ENCODE measurements around the gene RAB11FIP4. TPM values are rescaled to one million over a fixed set of nuclear protein-coding genes. Genes with fewer than 3 reads are reported as not detected.

The RAB11FIP4 gene
- total and polyA plus RNA-seq, 2 of the 13 experiments (the other 11 are each of a cell fraction or from before 2014, with no cell fraction given): 28.0 to 89.3 TPM

DNA sequence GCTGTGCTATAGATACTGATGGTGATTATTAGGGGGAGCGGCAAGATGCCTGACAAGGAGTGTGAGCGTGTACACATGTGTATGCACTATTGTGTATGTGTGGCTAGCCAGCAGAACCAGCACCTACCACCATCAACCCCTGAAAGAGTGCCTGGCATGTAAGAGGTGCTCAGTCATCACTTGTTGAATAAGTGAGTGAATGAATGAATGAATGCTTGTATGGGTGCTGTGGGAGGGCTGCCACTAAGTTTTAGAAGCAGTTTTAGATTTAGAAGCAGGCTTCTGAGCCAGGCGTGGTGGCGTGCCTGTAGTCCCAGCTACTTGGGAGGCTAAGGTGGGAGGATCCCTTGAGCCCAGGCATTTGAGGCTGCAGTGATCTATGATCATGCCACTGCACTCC is 37.0 kb downstream of the RAB11FIP4 start:
- Histone ChIP-seq H2AFZ (ENCODE audit: low read length) (no peak overlapping the region), H3K4me2 (ENCODE audit: low read depth, low read length) (no peak overlapping the region), H3K27ac (ENCODE audit: extremely low read length, insufficient read depth, low read length) (no peak overlapping the region), H3K79me2 (ENCODE audit: insufficient read depth, low read length) (no peaks in the 10 kb centered on the region), H3K4me1 (ENCODE audit: insufficient read depth, low read length) (peaks cover 50% of the 10 kb centered on the region), H3K9ac (ENCODE audit: insufficient read depth, low read depth, low read length) (no peak overlapping the region), H3K36me3 (replicated peaks in 1 of 2; ENCODE audit: control insufficient read depth in 1 of 2, insufficient read depth in 2 of 2, low read length in 2 of 2) (no peaks in the 10 kb centered on the region), H3K4me3 (replicated peaks in 1 of 3; ENCODE audit: insufficient read depth in 1 of 3, low read depth in 2 of 3, low read length in 3 of 3) (no peak overlapping the region), H3K27me3 (ENCODE audit: control insufficient read depth in 1 of 2, insufficient read depth in 2 of 2, low read length in 2 of 2) (peaks cover 0 to 13% of the 10 kb centered on the region in 2 experiments; a peak in 3 of 5 replicates), H3K9me3 (ENCODE audit: low read length) (no peaks in the 10 kb centered on the region), H4K20me1 (ENCODE audit: insufficient read depth, low read length) (no peaks in the 10 kb centered on the region)
- in situ Hi-C loops (cut with HindIII; ENCODE audit: extremely low pct_ligation_motif_present, low pct_unique_long_range_greater_than_20kb): no loop called here
- no peak for TF ChIP-seq MTF1 (CRISPR knock-in tag; IDR thresholded peaks at IDR 0.05)
- ATAC-seq (no peak), FAIRE-seq (no peak), DNase-seq (ENCODE audit: low spot score) (no peak)
- no TSS peak for BruUV-seq (replicated peaks)
- ChIA-PET CTCF (ENCODE audit: low intra/inter-chr PET ratio, low total read pairs) (no interaction called here), POLR2A (no interaction called here)
- WGBS (ENCODE audit: low lambda C conversion rate): 50% methylated on average over 4 of the region's 4 CpGs
- intact Hi-C loops (cut with micrococcal nuclease; ENCODE audit: unreplicated experiment): no loop called here

DNA sequence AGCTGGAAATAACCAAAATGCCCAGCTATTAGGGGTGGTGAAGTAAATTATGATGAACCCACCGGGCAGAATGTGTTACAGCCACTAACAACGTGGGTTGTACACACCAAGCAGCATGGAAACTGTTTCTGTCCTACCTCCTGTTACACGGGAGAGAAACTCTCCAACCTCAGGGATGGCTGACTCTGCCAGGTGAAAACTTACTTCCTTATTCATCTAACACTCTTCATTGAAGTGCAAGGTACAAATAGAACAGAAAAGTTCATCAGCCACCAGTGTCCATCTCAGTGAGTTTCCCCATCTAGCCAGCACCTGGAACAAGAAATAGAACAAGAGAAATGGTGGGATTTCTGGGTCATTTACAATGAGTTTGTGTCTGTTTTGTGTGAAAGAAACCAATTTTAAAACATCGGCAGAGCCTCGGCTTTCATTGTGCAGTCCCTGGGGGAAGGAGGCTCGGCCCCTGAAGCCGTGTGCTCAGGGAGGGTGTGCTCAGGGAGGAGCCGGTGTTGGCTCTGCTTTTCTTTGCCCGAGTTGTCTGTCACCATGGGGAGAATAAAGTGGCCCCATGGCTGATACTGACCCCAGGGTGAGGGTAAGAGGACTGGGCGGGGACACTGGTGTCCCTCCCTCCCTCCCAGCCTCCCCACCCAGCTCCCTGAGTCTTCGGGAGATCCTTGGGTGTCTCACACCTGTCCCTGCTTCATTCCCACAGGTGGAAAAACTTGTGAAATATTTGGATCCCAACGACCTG is 39.8 kb downstream of the RAB11FIP4 start:
- Histone ChIP-seq H3K9me3 (ENCODE audit: low read length) (no peaks in the 10 kb centered on the region), H2AFZ (ENCODE audit: low read length) (no peak overlapping the region), H3K79me2 (ENCODE audit: insufficient read depth, low read length) (no peaks in the 10 kb centered on the region), H3K36me3 (replicated peaks in 1 of 2; ENCODE audit: control insufficient read depth in 1 of 2, insufficient read depth in 2 of 2, low read length in 2 of 2) (no peaks in the 10 kb centered on the region), H3K27me3 (ENCODE audit: control insufficient read depth in 1 of 2, insufficient read depth in 2 of 2, low read length in 2 of 2) (peaks cover 1 to 13% of the 10 kb centered on the region in 2 experiments; a peak in 2 of 5 replicates), H3K4me2 (ENCODE audit: low read depth, low read length) (peak overlapping the region; percentile 73), H3K9ac (ENCODE audit: insufficient read depth, low read depth, low read length) (peak overlapping the region; percentile 1; the same call in 1 of the 2 replicates), H3K4me3 (replicated peaks in 1 of 3; ENCODE audit: insufficient read depth in 1 of 3, low read depth in 2 of 3, low read length in 3 of 3) (peak overlapping the region in 2 of 3 experiments; percentile 28 to 65; a peak in 3 of 6 replicates), H4K20me1 (ENCODE audit: insufficient read depth, low read length) (no peaks in the 10 kb centered on the region), H3K27ac (ENCODE audit: extremely low read length, insufficient read depth, low read length) (no peak overlapping the region), H3K4me1 (ENCODE audit: insufficient read depth, low read length) (peaks cover 57% of the 10 kb centered on the region)
- DNase-seq (ENCODE audit: low spot score) (no peak), ATAC-seq (peak; percentile 12; the same call in 2 of the 3 replicates), FAIRE-seq (no peak)
- no TSS peak for BruUV-seq (replicated peaks)
- ChIA-PET POLR2A (no interaction called here), CTCF (ENCODE audit: low intra/inter-chr PET ratio, low total read pairs) (no interaction called here)
- WGBS (ENCODE audit: low lambda C conversion rate): 9% methylated on average over 9 of the region's 12 CpGs
- in situ Hi-C loops (cut with HindIII; ENCODE audit: extremely low pct_ligation_motif_present, low pct_unique_long_range_greater_than_20kb): loop anchor here (10.0 kb wide), 1 partner anchor 414 kb away; no protein-coding TSS in a partner anchor
- TF ChIP-seq REPIN1 (CRISPR knock-in tag; IDR thresholded peaks at IDR 0.05; ENCODE audit: borderline replicate concordance, low read depth): no peak
- TF ChIP-seq, protein P1, sequence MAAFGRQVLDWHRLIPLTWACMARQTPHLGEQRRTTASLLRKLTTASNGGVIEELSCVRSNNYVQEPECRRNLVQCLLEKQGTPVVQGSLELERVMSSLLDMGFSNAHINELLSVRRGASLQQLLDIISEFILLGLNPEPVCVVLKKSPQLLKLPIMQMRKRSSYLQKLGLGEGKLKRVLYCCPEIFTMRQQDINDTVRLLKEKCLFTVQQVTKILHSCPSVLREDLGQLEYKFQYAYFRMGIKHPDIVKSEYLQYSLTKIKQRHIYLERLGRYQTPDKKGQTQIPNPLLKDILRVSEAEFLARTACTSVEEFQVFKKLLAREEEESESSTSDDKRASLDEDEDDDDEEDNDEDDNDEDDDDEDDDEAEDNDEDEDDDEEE (CRISPR knock-in tag; IDR thresholded peaks at IDR 0.05): no peak
- no peak for TF ChIP-seq GPN1 (CRISPR knock-in tag; IDR thresholded peaks at IDR 0.05; ENCODE audit: borderline replicate concordance)
- 0 out of 2 replicates have a peak, but pooled peaks have one; percentile 25 for TF ChIP-seq ZNF263 (CRISPR knock-in tag; IDR thresholded peaks at IDR 0.05)
- TF ChIP-seq ZZZ3 (CRISPR knock-in tag; IDR thresholded peaks at IDR 0.05; ENCODE audit: borderline replicate concordance): no peak
- intact Hi-C loops (cut with micrococcal nuclease; ENCODE audit: unreplicated experiment): no loop called here

Measured in HepG2 (cell line).